Activated naive CD8-positive, alpha-beta T cell treated with anti-CD3 and anti-CD28 coated beads, Interleukin-2, amount 10 ng/mL, durations not matched to agents 7 days and 5 days (primary cell): ENCODE results near the gene EML4. TPM values are rescaled to one million over a fixed set of nuclear protein-coding genes. Genes with fewer than 3 reads are reported as not detected.

ENCODE experiments used
- ATAC-seq: fragments of 150-1000 bp; cut with Tn5 transposase; one replicate; pipeline ENCODE4 v1.10.0; 2021; ENCODE audit warnings: low read depth, moderate library complexity
- POLR2A ChIA-PET: fragments of 350-600 bp; sonication (Branson Sonifier 250); formaldehyde crosslinking; loops from one replicate; lab custom pipeline; 2021; ENCODE audit warnings: antibody characterized with exemption; lab: Charles Lee
- DNase-seq: peaks from one replicate; pipeline ENCODE4 v3.0.0; 2021
- H3K27ac Mint-ChIP-seq: one replicate; pipeline ENCODE4 v1.8.0; 2022; ENCODE audit warnings: mild to moderate bottlenecking, mixed read lengths
- H3K27me3 Mint-ChIP-seq: one replicate; pipeline ENCODE4 v1.8.0; 2022; ENCODE audit warnings: mild to moderate bottlenecking, moderate library complexity, mixed read lengths
- H3K36me3 Mint-ChIP-seq: one replicate; pipeline ENCODE4 v1.8.0; 2021; ENCODE audit warnings: mild to moderate bottlenecking, mixed read lengths
- H3K4me1 Mint-ChIP-seq: one replicate; pipeline ENCODE4 v1.8.0; 2021; ENCODE audit warnings: mixed read lengths
- H3K4me3 Mint-ChIP-seq: one replicate; pipeline ENCODE4 v1.8.0; 2022; ENCODE audit warnings: mild to moderate bottlenecking, moderate library complexity, mixed read lengths
- H3K9me3 Mint-ChIP-seq: one replicate; pipeline ENCODE4 v1.8.0; 2021; ENCODE audit warnings: mixed read lengths
- total RNA-seq, 2 experiments: library from RNA; stranded (reverse); gene quantifications; one replicate each; pipeline ENCODE4 v1.2.3, GENCODE V29; 2021

Gene EML4
- total RNA-seq, 2 experiments from 2014 or later, result 111 to 119 TPM

DNA sequence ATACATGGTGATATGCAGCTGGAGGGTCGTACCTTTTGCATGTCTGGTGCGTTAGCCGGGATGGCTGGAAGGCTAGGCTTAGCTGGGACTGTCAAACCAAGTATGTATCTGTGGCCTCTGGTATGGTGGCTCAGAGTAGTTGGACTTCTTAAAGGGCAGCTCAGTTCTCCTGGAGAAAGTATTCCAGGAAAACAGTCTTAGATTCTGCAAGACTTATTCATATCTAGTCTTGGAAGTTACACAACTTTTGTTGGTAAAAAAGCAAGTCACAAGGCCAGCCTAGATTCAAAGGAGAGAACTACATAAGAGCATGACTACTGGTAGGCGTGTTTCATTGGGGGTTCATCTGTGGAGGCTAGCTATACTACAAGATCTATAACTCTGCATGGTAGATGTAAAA is 45.5 kb downstream of the EML4 start:
- Mint-ChIP-seq H3K27ac (no peak overlapping the region), H3K36me3 (peaks cover 16% of the 10 kb centered on the region), H3K4me3 (no peak overlapping the region), H3K9me3 (no peaks in the 10 kb centered on the region), H3K27me3 (no peaks in the 10 kb centered on the region), H3K4me1 (peaks cover 10% of the 10 kb centered on the region)
- no peak for ATAC-seq
- POLR2A ChIA-PET, result no interaction called here
- no peak for DNase-seq

DNA sequence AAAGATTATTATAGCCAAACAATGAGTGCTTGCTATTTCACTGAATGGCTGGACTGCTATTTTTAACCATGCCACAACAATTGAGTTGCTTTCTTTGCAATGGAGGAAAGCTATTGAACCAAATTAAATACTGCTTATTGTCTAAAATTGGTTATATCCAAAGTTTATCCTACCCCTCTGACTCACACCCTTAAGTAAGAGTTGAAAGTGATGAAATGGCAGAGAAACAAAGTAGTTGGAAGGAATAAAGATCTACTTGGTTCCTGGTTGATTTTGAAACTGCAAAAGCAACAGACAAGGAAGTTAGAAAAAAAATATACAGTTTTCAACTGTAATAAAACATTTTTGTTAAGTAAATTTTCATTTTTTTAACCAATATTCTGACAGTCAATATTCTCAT is 47.5 kb downstream of the EML4 start:
- Mint-ChIP-seq H3K36me3 (peaks cover 19% of the 10 kb centered on the region), H3K4me3 (no peak overlapping the region), H3K4me1 (peaks cover 7% of the 10 kb centered on the region), H3K27ac (no peak overlapping the region), H3K9me3 (no peaks in the 10 kb centered on the region), H3K27me3 (no peaks in the 10 kb centered on the region)
- POLR2A ChIA-PET, result no interaction called here
- no peak for DNase-seq
- ATAC-seq, result no peak

DNA sequence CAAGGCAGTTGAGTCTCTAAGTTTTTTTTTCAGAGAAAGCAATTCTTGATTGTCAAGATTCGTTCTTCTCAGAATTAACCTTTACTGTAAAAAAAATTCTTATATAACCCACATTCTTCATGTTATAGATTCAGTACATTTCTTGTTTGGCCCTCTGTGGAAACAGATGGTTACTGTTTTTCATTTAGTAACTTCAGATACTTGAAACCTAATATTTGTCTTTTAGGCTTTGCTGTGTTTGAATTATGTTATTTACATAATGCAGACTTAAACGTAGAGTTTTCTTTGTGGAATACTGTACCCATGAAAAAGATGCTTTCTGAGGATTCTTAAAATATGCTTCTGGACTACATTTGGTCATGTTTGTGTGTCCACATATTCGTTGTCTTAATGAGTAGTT is 48.2 kb downstream of the EML4 start:
- no peak for DNase-seq
- Mint-ChIP-seq H3K27me3 (no peaks in the 10 kb centered on the region), H3K4me3 (no peak overlapping the region), H3K9me3 (no peaks in the 10 kb centered on the region), H3K4me1 (peaks cover 7% of the 10 kb centered on the region), H3K36me3 (peaks cover 21% of the 10 kb centered on the region), H3K27ac (no peak overlapping the region)
- POLR2A ChIA-PET, result no interaction called here
- ATAC-seq, result no peak

DNA sequence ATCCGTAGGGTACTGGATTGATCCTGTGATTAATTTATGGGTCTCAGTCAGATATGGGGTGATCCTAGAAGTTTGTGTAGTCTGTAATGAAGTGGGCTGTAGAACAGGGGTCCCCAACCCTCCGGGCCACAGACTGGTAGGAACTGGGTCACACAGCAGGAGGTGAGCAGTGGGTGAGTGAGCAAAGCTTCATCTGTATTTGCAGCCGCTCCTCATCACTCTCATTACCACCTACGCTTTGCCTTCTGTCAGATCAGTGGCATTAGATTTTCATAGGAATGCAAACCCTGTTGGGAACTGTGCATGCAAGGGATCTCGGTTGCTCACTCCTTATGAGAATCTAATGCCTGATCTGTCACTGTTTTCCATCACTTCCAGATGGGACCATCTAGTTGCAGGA is 48.8 kb downstream of the EML4 start:
- Mint-ChIP-seq H3K4me3 (no peak overlapping the region), H3K27ac (no peak overlapping the region), H3K4me1 (peaks cover 5% of the 10 kb centered on the region), H3K9me3 (no peaks in the 10 kb centered on the region), H3K27me3 (no peaks in the 10 kb centered on the region), H3K36me3 (peaks cover 20% of the 10 kb centered on the region)
- ATAC-seq (no peak), DNase-seq (no peak)
- POLR2A ChIA-PET, result no interaction called here

DNA sequence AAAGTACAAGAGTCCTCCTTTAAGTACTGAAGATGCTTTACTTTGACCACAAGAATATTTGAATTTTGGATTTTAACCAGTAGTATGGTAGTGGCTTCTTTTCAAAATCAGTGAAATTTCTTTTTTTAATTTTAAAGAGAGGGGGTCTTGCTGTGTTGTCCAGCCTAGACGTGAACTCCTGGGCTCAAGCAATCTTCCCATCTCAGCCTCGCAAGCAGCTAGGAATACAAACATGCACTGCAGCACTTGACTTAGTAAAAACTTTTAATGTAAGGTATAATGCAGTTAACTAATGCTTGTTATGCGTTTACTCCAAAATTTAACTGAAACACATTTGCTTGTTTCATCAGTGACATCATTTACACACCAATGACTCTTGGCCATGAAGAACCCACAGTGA is 49.6 kb downstream of the EML4 start:
- Mint-ChIP-seq H3K27ac (no peak overlapping the region), H3K27me3 (no peaks in the 10 kb centered on the region), H3K4me1 (peaks cover 9% of the 10 kb centered on the region), H3K4me3 (no peak overlapping the region), H3K9me3 (no peaks in the 10 kb centered on the region), H3K36me3 (peaks cover 25% of the 10 kb centered on the region)
- DNase-seq (no peak), ATAC-seq (no peak)
- POLR2A ChIA-PET, result no interaction called here

DNA sequence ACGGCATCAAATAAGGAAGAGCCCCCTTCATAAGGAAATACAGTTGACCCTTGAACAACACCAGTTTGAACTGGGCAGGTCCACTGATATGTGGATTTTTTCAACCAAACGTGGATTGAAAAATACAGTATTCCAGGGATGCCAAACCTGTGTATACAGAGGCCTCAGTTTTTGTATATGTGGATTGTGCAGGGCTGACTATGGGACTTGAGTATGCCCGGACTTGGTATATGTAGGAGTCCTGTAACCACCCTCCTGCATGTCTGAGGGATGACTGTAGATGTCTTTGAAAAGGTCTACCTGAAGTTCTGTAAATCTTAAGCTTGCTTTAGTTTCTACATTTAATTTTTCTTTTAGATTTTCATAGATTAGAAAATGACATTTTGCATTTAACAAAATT is 50.0 kb downstream of the EML4 start:
- DNase-seq (no peak), ATAC-seq (no peak)
- H3K27ac Mint-ChIP-seq, result no peak overlapping the region
- no peak overlapping the region for H3K4me3 Mint-ChIP-seq
- H3K36me3 Mint-ChIP-seq, result peaks cover 25% of the 10 kb centered on the region
- H3K4me1 Mint-ChIP-seq, result peaks cover 10% of the 10 kb centered on the region
- no peaks in the 10 kb centered on the region for H3K27me3 Mint-ChIP-seq
- H3K9me3 Mint-ChIP-seq, result no peaks in the 10 kb centered on the region
- POLR2A ChIA-PET, result no interaction called here

DNA sequence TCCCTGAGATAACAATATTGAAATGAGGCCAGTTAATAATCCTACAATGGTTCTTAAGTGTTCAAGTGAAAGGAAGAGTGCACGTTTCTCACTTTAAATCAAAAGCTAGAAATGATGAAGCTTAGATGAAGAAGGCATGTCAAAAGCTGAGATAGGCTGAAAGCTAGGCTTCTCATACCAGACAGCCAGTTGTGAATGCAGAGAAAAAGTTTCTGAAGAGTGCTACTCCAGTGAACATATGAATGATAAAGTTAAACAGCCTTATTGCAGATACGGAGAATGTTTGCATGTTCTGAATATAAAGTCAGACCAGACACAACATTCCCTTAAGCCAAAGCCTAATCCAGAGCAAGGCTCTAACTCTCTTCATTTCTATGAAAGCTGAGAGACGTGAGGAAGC is 51.4 kb downstream of the EML4 start:
- ATAC-seq (no peak), DNase-seq (no peak)
- Mint-ChIP-seq H3K36me3 (peaks cover 26% of the 10 kb centered on the region), H3K4me3 (no peak overlapping the region), H3K4me1 (peaks cover 15% of the 10 kb centered on the region), H3K27ac (no peak overlapping the region), H3K27me3 (no peaks in the 10 kb centered on the region), H3K9me3 (no peaks in the 10 kb centered on the region)
- POLR2A ChIA-PET, result interaction anchor here (0.6 to 0.9 kb wide), 2 partner anchors 60 to 88 kb away, joined by 4 read pairs; no protein-coding TSS in a partner anchor

DNA sequence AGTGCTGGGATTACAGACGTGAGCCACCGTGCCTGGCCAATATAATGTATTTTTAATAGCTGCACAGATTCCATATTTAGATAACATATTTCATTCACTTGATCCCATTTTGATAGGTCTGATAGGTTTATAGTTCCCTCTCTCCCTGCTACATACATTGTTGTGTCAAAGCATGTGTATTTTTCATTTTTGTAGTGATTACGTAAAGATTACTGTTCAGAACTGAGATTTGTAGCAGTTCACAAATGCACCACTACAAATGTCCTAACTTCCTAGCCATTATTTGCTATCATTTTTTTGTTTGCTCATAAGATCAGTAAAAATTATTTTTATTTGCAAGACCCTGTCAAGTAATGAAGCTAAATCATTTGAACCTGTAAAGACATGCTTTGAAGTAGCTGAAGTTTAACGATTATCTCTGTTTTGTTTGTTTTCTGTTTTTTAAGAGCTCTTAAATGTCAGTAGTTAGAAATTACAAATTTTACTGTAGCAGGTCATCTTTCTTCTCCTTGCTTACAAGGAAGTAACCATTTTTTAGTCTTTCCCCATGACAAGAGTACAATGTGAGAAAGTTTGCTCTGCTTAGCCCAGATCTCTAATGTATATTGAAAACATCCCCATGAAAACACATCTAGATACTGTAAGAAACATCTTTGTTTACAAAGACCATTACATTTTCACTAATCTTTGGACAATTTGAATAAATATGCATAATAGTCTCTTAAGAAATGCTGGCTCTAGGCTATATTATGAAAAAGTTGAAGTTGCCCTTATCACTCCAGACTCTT is 54.1 kb downstream of the EML4 start:
- POLR2A ChIA-PET, result no interaction called here
- DNase-seq, result no peak
- Mint-ChIP-seq H3K9me3 (no peaks in the 10 kb centered on the region), H3K27me3 (no peaks in the 10 kb centered on the region), H3K27ac (no peak overlapping the region), H3K36me3 (peaks cover 24% of the 10 kb centered on the region), H3K4me3 (no peak overlapping the region), H3K4me1 (peaks cover 15% of the 10 kb centered on the region)
- ATAC-seq, result no peak

DNA sequence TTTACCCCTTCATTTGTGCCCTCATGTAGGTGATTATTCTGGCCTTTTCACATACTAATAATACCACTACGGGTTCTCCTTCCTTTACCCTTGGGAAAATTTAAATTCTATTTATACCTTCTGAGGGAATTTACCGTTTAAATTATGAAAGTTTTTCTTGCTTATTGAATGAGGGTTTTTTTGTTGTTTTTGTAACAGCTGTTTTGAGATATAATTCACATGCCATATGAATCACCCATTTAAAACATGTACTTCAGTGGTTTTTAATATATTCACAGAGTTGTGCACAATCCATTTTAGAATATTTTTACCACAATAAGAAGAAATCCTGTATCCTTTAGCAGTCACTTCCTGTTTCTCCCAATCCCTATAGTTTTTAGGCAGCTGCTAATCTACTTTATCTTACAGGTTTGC is 54.7 kb downstream of the EML4 start:
- no peak for DNase-seq
- POLR2A ChIA-PET, result no interaction called here
- Mint-ChIP-seq H3K4me3 (no peak overlapping the region), H3K4me1 (peaks cover 15% of the 10 kb centered on the region), H3K9me3 (no peaks in the 10 kb centered on the region), H3K27me3 (no peaks in the 10 kb centered on the region), H3K27ac (no peak overlapping the region), H3K36me3 (peaks cover 22% of the 10 kb centered on the region)
- ATAC-seq, result no peak

DNA sequence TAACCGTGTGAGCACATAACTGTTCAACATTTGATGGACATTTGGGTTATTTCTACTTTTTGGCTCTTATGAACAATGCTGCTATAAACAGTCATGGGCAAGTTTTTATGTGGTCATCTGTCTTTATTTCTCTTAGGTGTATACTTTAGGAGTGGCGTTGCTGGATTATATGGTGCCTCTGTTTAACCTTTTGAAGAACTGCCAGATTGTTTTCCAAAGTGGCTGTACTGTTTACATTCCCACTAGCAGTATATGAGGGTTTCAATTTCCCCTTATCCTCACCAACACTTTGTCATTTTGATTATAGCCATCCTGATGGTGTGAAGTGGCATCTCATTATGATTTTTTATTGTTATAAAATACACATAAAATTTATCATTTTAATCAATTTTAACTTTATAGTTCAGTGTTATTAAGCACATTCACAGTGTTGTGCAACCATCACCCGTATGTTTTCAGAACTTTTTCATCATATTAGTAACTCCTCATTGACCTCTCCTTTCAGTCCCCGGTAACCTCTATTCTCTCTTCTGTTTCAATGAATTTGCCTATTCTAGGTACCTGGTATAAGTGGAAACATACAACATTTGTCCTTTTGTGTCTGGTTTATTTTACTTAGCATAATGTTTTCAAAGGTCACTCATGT is 55.4 kb downstream of the EML4 start:
- H3K27me3 Mint-ChIP-seq, result no peaks in the 10 kb centered on the region
- H3K27ac Mint-ChIP-seq, result no peak overlapping the region

DNA sequence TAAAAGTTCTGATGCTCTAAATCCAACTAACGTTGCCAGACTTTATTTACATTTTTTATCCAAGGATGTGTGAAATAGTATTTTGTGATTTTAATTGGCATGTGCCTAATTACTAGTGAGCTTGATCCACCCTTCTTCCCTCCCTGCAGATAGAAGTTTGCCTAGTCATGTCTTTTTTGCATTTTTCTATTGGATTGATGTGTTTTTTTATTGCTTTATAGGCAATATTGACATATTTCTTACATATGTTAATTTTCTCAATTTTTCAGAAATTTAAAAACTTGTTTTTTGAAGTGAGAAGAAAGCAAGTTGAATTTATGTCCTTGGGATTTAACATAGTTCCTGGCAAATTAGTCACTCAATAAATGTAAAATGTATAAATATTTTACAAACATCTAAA is 56.4 kb downstream of the EML4 start:
- Mint-ChIP-seq H3K4me1 (peaks cover 15% of the 10 kb centered on the region), H3K36me3 (peaks cover 21% of the 10 kb centered on the region), H3K4me3 (no peak overlapping the region), H3K9me3 (no peaks in the 10 kb centered on the region), H3K27me3 (no peaks in the 10 kb centered on the region), H3K27ac (peak overlapping the region; percentile 0)
- DNase-seq (no peak), ATAC-seq (no peak)
- POLR2A ChIA-PET, result no interaction called here

More for the DNA sequence above, 55.4 kb downstream of the EML4 start:
- DNase-seq (no peak), ATAC-seq (no peak)
- Mint-ChIP-seq H3K4me1 (peaks cover 15% of the 10 kb centered on the region), H3K4me3 (no peak overlapping the region), H3K9me3 (no peaks in the 10 kb centered on the region), H3K36me3 (peaks cover 21% of the 10 kb centered on the region)
- POLR2A ChIA-PET, result no interaction called here

DNA sequence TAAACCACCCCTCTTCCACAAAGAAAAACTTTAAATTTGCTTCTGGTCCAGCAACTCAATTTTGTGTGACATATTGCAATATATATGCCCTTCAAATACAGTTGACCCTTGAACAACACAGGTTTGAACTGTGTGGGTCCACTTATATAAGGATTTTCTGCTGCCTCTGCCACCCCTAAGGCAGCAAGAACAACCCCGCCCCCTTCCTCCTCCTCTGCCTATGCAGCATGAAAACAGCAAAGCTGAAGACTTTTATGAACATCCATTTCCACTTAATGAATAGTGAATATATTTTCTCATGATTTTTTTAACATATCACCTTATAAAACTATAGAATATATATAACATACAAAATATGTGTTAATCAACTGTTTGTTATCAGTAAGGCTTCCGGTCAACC is 58.3 kb downstream of the EML4 start:
- Mint-ChIP-seq H3K27ac (no peak overlapping the region), H3K9me3 (no peaks in the 10 kb centered on the region), H3K36me3 (peaks cover 15% of the 10 kb centered on the region), H3K4me1 (peaks cover 21% of the 10 kb centered on the region), H3K4me3 (no peak overlapping the region), H3K27me3 (no peaks in the 10 kb centered on the region)
- DNase-seq (no peak), ATAC-seq (no peak)
- POLR2A ChIA-PET, result no interaction called here

DNA sequence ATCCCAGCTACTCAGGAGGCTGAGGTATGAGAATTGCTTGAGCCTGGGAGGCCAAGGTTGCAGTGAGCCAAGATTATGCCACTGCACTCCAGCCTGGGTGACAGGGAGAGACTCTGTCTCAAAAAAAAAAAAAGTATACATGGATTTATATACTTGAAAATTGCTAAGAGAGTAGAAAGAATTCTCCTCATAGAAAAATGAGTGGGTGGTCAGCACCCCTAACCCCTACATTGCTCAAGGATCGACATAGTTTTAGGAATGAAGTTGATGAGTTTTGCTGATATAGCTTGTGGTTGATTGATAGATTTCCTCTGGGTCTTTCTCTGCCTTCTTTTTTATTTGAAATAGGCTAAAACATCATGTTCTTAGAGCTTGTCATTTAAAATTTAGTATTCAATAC is 58.9 kb downstream of the EML4 start:
- POLR2A ChIA-PET, result no interaction called here

DNA sequence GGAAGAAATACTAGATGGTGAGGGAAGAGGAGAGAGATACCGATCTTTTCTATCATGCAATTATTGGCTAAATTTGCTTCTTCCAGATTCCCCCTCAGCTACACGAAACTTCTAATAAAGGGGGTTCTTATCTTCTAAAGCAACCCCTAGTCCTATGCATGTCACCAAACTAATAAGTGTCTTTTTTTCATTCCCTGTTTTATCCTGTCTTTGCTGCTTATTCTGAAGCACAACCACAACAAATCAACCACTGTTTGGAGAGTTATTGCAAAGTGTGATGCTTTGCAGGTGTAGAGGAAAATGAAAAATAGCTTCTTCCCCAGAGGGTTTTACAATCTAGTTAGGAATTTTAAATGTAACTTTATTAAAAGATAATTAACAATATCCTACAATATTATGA is 60.8 kb downstream of the EML4 start:
- Mint-ChIP-seq H3K27me3 (no peaks in the 10 kb centered on the region), H3K27ac (no peak overlapping the region), H3K9me3 (no peaks in the 10 kb centered on the region), H3K4me3 (no peak overlapping the region), H3K36me3 (peaks cover 8% of the 10 kb centered on the region), H3K4me1 (peaks cover 13% of the 10 kb centered on the region)
- no peak for DNase-seq
- POLR2A ChIA-PET, result no interaction called here
- no peak for ATAC-seq

More for the DNA sequence above, 58.9 kb downstream of the EML4 start:
- H3K27ac Mint-ChIP-seq, result no peak overlapping the region
- ATAC-seq (no peak), DNase-seq (no peak)
- H3K4me3 Mint-ChIP-seq, result no peak overlapping the region
- H3K36me3 Mint-ChIP-seq, result peaks cover 14% of the 10 kb centered on the region
- H3K4me1 Mint-ChIP-seq, result peaks cover 21% of the 10 kb centered on the region
- no peaks in the 10 kb centered on the region for H3K27me3 Mint-ChIP-seq
- H3K9me3 Mint-ChIP-seq, result no peaks in the 10 kb centered on the region
